Suprapubic skin (tissue), 3 donors: ENCODE results near the gene ALCAM.

ENCODE experiments used
- POLR2A ChIP-seq, 2 donors: fragments of 450-650 bp; IDR thresholded peaks; one replicate each; pipeline ENCODE4 v1.6.1; 2017; ENCODE audit warnings: antibody characterized with exemption in 2 of 2, mild to moderate bottlenecking in 2 of 2, moderate library complexity in 2 of 2
- TF ChIP-seq, protein P1 (sequence below), 2 donors: fragments of 200-600 bp in 1 of 2; fragments of 450-650 bp in 1 of 2; sonication (generic) in 1 of 2; IDR thresholded peaks; one replicate each; pipeline ENCODE4 v1.5.1; 2016 to 2019; ENCODE audit warnings: antibody characterized with exemption in 2 of 2, mild to moderate bottlenecking in 1 of 2, moderate library complexity in 1 of 2

- no peak for TF ChIP-seq POLR2A (IDR thresholded peaks at IDR 0.05)
- TF ChIP-seq, protein P1, sequence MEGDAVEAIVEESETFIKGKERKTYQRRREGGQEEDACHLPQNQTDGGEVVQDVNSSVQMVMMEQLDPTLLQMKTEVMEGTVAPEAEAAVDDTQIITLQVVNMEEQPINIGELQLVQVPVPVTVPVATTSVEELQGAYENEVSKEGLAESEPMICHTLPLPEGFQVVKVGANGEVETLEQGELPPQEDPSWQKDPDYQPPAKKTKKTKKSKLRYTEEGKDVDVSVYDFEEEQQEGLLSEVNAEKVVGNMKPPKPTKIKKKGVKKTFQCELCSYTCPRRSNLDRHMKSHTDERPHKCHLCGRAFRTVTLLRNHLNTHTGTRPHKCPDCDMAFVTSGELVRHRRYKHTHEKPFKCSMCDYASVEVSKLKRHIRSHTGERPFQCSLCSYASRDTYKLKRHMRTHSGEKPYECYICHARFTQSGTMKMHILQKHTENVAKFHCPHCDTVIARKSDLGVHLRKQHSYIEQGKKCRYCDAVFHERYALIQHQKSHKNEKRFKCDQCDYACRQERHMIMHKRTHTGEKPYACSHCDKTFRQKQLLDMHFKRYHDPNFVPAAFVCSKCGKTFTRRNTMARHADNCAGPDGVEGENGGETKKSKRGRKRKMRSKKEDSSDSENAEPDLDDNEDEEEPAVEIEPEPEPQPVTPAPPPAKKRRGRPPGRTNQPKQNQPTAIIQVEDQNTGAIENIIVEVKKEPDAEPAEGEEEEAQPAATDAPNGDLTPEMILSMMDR (IDR thresholded peaks at IDR 0.05), result no peak
Measured at GRCh38 chr3:105401691-105402149, 35.0 kb downstream of the ALCAM start.
